ENCODE results near the gene SRD5A3. TPM values are rescaled to one million over a fixed set of nuclear protein-coding genes. Genes with fewer than 3 reads are reported as not detected.

SRD5A3 gene
- total and polyA plus RNA-seq, 10 of the 15 experiments (the other 5 are each of a cell fraction or from before 2014, with no cell fraction given): 1.6 to 20.4 (median 6.1) TPM

DNA sequence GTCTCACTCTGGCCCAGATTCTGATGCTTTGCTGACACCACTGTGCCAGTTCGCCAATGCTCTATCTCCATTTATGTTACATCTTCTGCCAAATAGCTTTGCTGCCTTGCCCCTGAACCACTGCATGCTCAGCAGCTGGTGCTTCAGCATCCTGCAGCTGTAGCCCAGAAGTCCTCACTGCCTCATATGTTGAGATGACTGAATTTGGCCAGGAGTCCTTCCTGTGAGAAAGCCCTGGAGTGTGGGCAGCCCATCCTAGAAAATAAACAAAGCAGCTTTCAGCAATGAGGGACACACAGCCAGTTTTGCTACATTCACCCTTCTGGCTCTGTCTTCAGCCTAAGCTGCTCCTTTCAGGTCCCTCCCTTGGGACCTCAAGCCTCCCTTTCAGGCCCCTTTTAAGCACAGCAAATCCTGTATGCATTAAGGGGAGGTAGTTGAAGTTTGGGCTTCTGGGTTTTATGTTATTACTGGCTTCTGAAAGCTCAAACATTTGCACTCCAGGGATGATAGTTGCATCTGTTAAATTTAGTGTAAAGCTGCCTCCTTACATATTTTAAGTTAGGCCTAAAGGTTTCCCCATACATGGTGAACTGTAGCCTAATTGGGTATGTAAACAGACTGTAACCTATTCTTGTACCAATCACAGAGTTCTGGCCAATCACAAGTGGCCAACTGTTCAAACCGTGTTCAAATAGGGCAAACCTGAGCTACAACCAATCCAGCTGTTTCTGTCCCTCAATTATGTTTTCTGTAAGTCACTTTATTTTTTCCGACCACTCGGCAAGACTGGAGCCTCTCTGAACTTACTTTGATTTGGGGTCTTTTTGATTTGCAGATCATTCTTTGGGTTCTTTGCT, 47.6 kb downstream of the SRD5A3 start:
- H4K20me1 ChIP-seq (ENCODE audit: control insufficient read depth, insufficient read depth): no peaks in the 10 kb centered on the region
- TF ChIP-seq, protein P1, sequence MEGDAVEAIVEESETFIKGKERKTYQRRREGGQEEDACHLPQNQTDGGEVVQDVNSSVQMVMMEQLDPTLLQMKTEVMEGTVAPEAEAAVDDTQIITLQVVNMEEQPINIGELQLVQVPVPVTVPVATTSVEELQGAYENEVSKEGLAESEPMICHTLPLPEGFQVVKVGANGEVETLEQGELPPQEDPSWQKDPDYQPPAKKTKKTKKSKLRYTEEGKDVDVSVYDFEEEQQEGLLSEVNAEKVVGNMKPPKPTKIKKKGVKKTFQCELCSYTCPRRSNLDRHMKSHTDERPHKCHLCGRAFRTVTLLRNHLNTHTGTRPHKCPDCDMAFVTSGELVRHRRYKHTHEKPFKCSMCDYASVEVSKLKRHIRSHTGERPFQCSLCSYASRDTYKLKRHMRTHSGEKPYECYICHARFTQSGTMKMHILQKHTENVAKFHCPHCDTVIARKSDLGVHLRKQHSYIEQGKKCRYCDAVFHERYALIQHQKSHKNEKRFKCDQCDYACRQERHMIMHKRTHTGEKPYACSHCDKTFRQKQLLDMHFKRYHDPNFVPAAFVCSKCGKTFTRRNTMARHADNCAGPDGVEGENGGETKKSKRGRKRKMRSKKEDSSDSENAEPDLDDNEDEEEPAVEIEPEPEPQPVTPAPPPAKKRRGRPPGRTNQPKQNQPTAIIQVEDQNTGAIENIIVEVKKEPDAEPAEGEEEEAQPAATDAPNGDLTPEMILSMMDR (IDR thresholded peaks at IDR 0.05 in 2 of 3, conservative IDR thresholded peaks at IDR 0.05 in 1 of 3; ENCODE audit: control insufficient read depth in 2 of 3, extremely low read depth in 1 of 3, insufficient read depth in 1 of 3, low read depth in 3 of 3, low read length in 3 of 3): no peak
- TF ChIP-seq NFYB (IDR thresholded peaks at IDR 0.05; ENCODE audit: insufficient read depth, low read depth, low read length): peak; percentile 49; the same call in 1 of the 2 replicates
- H3K9me3 ChIP-seq (replicated peaks; ENCODE audit: control insufficient read depth, insufficient read depth, low read length): no peaks in the 10 kb centered on the region
- no peak overlapping the region for H3K4me2 ChIP-seq (ENCODE audit: control insufficient read depth, insufficient read depth)
- no peak overlapping the region; the same call in 1 of the 2 replicates for H2AFZ ChIP-seq (ENCODE audit: control insufficient read depth, low read depth, low read length)
- DNase-seq (ENCODE audit: low read depth, low spot score): no peak
- in situ Hi-C loops (cut with MboI): no loop called here
- no peak overlapping the region for H3K27ac ChIP-seq (ENCODE audit: control insufficient read depth, insufficient read depth)
- CTCF ChIA-PET: interaction anchor here (2.3 to 8.4 kb wide), 2 partner anchors 16 to 48 kb away, joined by 9 to 75 read pairs; partner anchors contain the start of gene SRD5A3
- intact Hi-C loops (cut with micrococcal nuclease; ENCODE audit: unreplicated experiment): no loop called here
- H3K4me3 ChIP-seq: no peak overlapping the region
- H3K79me2 ChIP-seq (ENCODE audit: control insufficient read depth, insufficient read depth, low read length): peaks cover 33% of the 10 kb centered on the region
- ATAC-seq: no peak
- no peaks in the 10 kb centered on the region for H3K27me3 ChIP-seq (replicated peaks in 1 of 2; ENCODE audit: control insufficient read depth in 2 of 2, insufficient read depth in 2 of 2, low read length in 1 of 2)
- RAD21 ChIA-PET (ENCODE audit: unreplicated experiment): interaction anchor here (1.0 to 6.1 kb wide), 3 partner anchors 16 to 48 kb away, joined by 3 to 41 read pairs (median 5); partner anchors contain the start of gene SRD5A3
- no TSS peak for BruUV-seq (replicated peaks)
- H3K4me1 ChIP-seq (ENCODE audit: control insufficient read depth, insufficient read depth, low read length): peaks cover 3% of the 10 kb centered on the region; the same call in 1 of the 2 replicates
- SMC1A ChIA-PET (ENCODE audit: uncharacterized antibody, unreplicated experiment): interaction anchor here (0.8 to 3.3 kb wide), 4 partner anchors 15 to 50 kb away, joined by 3 to 12 read pairs (median 4); partner anchors contain the start of gene SRD5A3
- POLR2A ChIA-PET: interaction anchor here (0.5 to 0.6 kb wide), 2 partner anchors 363 to 1484 kb away, joined by 3 to 6 read pairs; no protein-coding TSS in a partner anchor
- no peak for FAIRE-seq
- 90% methylated on average over 4 of the region's 4 CpGs for WGBS (ENCODE audit: insufficient coverage, insufficient replicate concordance, low lambda C conversion rate, missing lambda C conversion rate)
- no peak overlapping the region for H3K9ac ChIP-seq (ENCODE audit: control insufficient read depth, insufficient read depth, low read length)
- H3K36me3 ChIP-seq (ENCODE audit: control insufficient read depth in 2 of 2, insufficient read depth in 2 of 2, low read length in 1 of 2): no peaks in the 10 kb centered on the region; a peak in 1 of 4 replicates

Measured in GM12878 (cell line).